KMS-11 (cell line): Measurements from ENCODE around the gene GSK3B.

Experiments
- H2AFZ ChIP-seq: fragments of 200-600 bp; sonication (generic); 2 replicates; pipeline ENCODE4 v1.6.1; 2016; ENCODE audit warnings: antibody characterized with exemption, mixed run types, low read depth
- H3K27ac ChIP-seq: fragments of 200-600 bp; sonication (generic); 2 replicates; pipeline ENCODE4 v1.6.1; 2016; ENCODE audit warnings: mild to moderate bottlenecking, mixed run types
- H3K27me3 ChIP-seq: fragments of 200-600 bp; sonication (generic); 2 replicates; pipeline ENCODE4 v1.6.1; 2017; ENCODE audit warnings: mild to moderate bottlenecking, low read depth, mixed run types, moderate library complexity; ENCODE audit not compliant: insufficient read depth
- H3K36me3 ChIP-seq: fragments of 200-600 bp; sonication (generic); 2 replicates; pipeline ENCODE4 v1.6.1; 2017; ENCODE audit warnings: mild to moderate bottlenecking, mixed run types; ENCODE audit not compliant: insufficient read depth
- H3K4me1 ChIP-seq: fragments of 200-600 bp; sonication (generic); 2 replicates; pipeline ENCODE4 v1.6.1; 2016; ENCODE audit warnings: mild to moderate bottlenecking, low read depth, mixed run types; ENCODE audit not compliant: poor library complexity, severe bottlenecking
- H3K4me2 ChIP-seq: fragments of 200-600 bp; sonication (generic); 2 replicates; pipeline ENCODE4 v1.7.0; 2016; ENCODE audit warnings: mild to moderate bottlenecking, mixed run types
- H3K4me3 ChIP-seq: fragments of 200-600 bp; sonication (generic); IDR thresholded peaks from 2 replicates; pipeline ENCODE4 v1.6.1; 2017; ENCODE audit warnings: low read depth, low read length, mixed read lengths; ENCODE audit not compliant: insufficient read depth
- H3K79me2 ChIP-seq: fragments of 200-600 bp; sonication (generic); 2 replicates; pipeline ENCODE4 v1.6.1; 2016; ENCODE audit warnings: low read depth, mixed run types; ENCODE audit not compliant: insufficient read depth
- H3K9ac ChIP-seq: fragments of 200-600 bp; sonication (generic); 2 replicates; pipeline ENCODE4 v1.6.1; 2016; ENCODE audit warnings: mild to moderate bottlenecking, mixed run types
- H4K20me1 ChIP-seq: fragments of 200-600 bp; sonication (generic); 2 replicates; pipeline ENCODE4 v1.6.1; 2016; ENCODE audit warnings: mild to moderate bottlenecking, mixed run types; ENCODE audit not compliant: insufficient read depth
- CTCF ChIP-seq: fragments of 200-600 bp; sonication (generic); conservative IDR thresholded peaks from 2 replicates; pipeline ENCODE4 v1.6.1; 2017; ENCODE audit warnings: low read depth, mild to moderate bottlenecking, antibody characterized with exemption, low read length, moderate library complexity, mixed read lengths

Gene GSK3B

GRCh38 chr3:119818937-119819336, 275.3 kb downstream of the GSK3B start:
- Histone ChIP-seq H3K27ac (no peak overlapping the region), H4K20me1 (no peaks in the 10 kb centered on the region), H3K36me3 (no peaks in the 10 kb centered on the region), H3K4me3 (no peak overlapping the region), H2AFZ (no peak overlapping the region), H3K79me2 (no peaks in the 10 kb centered on the region), H3K4me2 (no peak overlapping the region), H3K9ac (no peak overlapping the region), H3K27me3 (no peaks in the 10 kb centered on the region), H3K4me1 (no peaks in the 10 kb centered on the region)
- no peak for TF ChIP-seq CTCF

- Histone ChIP-seq H3K36me3 (no peaks in the 10 kb centered on the region), H3K27ac (no peak overlapping the region), H3K4me2 (no peak overlapping the region), H3K4me3 (no peak overlapping the region), H4K20me1 (no peaks in the 10 kb centered on the region), H3K9ac (no peak overlapping the region), H2AFZ (no peak overlapping the region), H3K4me1 (no peaks in the 10 kb centered on the region), H3K27me3 (no peaks in the 10 kb centered on the region), H3K79me2 (no peaks in the 10 kb centered on the region)
- TF ChIP-seq CTCF = no peak
Observed at GRCh38 chr3:119817583-119818363, 276.5 kb downstream of the GSK3B start.

GRCh38 chr3:119817071-119817470, 277.2 kb downstream of the GSK3B start:
- Histone ChIP-seq H4K20me1 (no peaks in the 10 kb centered on the region), H3K4me3 (no peak overlapping the region), H3K9ac (no peak overlapping the region), H2AFZ (no peak overlapping the region), H3K27ac (no peak overlapping the region), H3K36me3 (no peaks in the 10 kb centered on the region), H3K79me2 (no peaks in the 10 kb centered on the region), H3K27me3 (no peaks in the 10 kb centered on the region), H3K4me2 (no peak overlapping the region), H3K4me1 (no peaks in the 10 kb centered on the region)
- no peak for TF ChIP-seq CTCF

GRCh38 chr3:119815716-119816115, 278.5 kb downstream of the GSK3B start:
- no peak overlapping the region for H2AFZ ChIP-seq
- H3K36me3 ChIP-seq = no peaks in the 10 kb centered on the region
- H3K4me1 ChIP-seq = no peaks in the 10 kb centered on the region
- H3K27me3 ChIP-seq = no peaks in the 10 kb centered on the region
- no peak overlapping the region for H3K4me3 ChIP-seq
- H3K4me2 ChIP-seq = no peak overlapping the region
- H4K20me1 ChIP-seq = no peaks in the 10 kb centered on the region
- no peaks in the 10 kb centered on the region for H3K79me2 ChIP-seq
- H3K9ac ChIP-seq = no peak overlapping the region
- no peak for TF ChIP-seq CTCF
- H3K27ac ChIP-seq = no peak overlapping the region
